ENCODE measurements around the gene CDH4.

CDH4 gene

DNA sequence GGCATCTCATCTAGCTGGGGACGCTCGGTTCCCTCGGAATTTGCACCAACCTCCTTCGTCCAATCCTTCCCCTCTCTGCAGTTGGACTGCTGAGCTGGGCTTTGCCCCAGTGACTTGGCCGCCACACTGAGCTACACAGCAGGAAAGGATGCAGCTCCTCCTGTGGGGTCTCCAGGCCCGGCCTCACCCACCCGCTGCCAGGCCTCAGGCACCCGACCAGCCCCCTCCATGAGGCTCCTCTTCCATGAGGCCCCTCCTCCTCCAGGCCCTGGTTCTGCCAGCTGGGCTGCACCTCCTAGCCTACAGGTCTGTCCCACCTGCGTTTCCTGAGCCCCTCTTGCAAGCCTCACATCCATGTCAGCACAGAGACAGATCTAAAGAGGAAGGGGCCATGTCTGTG, 443.7 kb downstream of the CDH4 start:
- Histone ChIP-seq H3K4me3 (no peak overlapping the region), H3K27ac (no peak overlapping the region)

DNA sequence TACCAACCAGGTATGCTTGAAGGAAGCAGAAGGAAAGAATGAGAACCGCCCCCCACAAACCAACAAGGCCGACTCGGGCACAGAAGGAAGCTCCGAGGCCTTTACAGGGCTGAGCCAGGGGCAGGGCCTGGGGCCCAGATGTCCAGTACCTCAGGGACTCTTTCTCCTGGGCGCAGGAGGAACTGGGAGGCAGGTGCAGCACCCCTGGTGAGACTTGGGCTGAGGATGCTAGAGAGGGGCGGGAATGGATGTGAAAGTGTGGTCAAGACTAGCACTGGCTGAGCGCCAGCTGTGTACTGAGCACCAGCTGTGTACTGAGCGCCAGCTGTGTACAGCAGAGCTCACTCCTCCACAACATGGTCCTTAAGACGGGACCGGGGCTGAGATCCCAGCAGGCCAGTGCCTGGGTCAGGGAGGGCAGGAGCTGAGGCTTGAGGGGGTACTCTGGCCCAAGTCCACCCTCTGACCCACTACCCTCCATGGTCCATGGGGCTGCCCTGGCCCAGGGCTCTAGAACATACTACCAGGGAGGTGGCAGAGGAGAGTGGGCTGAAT, 444.2 kb downstream of the CDH4 start:
- no peak overlapping the region for H3K4me3 ChIP-seq
- H3K27ac ChIP-seq = no peak overlapping the region

DNA sequence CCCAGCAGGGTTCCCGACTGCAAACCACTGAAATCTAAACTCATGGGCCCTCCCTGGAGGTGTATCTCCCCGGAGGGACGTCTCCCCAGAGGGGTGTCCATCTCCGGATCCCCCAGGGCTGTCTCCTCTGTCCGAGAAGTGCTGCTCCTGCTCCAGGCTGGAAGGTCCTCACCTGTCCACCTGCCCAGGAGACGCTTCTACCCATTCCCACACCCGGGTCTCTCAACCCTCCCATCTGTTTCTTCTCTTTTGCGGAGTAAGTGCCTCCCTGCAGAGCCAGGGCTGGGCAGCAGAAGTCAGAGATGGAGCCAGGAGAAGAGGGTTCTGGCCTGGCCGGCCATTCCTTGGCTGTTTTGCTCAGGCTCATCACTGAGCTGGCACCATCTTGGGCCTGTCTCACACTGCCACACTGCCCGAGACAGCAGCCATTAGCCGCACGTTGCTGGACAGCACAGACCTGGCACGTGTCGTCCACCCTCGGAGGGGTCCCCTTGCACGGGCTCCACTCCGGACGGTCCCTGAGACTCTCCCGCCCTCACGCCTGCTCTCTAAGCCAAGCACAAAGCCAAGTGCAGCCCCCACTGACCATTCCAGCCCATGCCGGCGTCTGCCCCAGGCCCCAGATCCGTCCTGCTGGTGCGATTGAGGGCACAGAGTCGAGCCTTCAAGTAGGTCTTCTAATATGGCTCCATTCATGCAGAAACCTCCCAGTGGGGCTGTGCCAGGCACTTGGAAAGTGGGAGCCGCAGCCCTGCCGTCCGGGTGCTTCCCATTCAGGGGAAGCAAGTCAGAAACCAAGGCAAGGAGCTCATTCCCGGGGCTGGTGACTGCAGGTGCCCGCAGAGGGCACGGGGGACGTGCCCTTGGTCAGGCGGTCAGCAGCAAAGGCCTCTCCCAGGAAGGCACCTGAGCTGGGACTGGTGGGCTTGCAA, 445.9 kb downstream of the CDH4 start:
- no peak overlapping the region for H3K4me3 ChIP-seq
- no peak overlapping the region for H3K27ac ChIP-seq

DNA sequence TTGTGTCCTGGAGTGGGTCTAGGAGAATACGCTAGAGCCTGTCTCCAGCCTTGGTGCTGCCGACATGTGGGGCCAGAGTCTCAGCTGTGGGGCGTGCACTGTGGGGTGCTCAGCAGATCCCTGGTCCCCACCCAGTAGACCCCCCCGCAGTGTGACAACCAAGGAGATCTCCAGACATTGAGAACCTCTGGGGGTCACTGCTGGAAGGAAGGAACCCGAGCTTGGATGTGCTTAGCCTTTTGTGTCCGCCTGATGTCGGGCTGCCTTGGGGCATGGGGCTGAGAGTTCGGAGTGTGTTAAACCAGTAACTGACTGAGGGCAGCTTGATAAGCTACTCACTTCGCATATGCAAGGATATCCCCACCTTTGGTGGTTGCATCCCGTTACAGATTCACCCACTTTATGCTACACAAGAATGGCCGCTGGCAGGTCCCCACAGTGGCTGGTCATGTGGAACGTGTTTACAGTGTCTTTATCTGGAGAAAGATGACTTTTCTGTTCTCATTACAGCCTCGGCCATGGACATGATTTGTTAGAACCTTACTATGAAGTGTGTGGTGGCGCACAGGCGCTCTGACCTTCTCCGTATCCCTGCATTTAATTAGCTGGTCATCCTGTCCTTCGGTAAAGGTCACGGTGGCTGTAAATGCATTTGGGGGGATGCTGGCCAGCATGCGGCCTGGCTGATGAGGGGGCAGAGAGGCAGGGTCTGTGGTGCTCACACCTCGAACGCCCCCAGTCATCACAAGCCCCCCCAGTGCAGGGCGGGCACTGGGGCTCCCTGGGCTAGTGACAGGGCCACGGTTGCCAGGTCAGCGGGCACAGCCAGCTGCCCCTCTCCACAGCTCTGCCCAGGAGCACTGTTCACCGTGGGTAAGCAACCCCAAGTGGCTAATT, 446.8 kb downstream of the CDH4 start:
- H3K27ac ChIP-seq = no peak overlapping the region
- H3K4me3 ChIP-seq = no peak overlapping the region

DNA sequence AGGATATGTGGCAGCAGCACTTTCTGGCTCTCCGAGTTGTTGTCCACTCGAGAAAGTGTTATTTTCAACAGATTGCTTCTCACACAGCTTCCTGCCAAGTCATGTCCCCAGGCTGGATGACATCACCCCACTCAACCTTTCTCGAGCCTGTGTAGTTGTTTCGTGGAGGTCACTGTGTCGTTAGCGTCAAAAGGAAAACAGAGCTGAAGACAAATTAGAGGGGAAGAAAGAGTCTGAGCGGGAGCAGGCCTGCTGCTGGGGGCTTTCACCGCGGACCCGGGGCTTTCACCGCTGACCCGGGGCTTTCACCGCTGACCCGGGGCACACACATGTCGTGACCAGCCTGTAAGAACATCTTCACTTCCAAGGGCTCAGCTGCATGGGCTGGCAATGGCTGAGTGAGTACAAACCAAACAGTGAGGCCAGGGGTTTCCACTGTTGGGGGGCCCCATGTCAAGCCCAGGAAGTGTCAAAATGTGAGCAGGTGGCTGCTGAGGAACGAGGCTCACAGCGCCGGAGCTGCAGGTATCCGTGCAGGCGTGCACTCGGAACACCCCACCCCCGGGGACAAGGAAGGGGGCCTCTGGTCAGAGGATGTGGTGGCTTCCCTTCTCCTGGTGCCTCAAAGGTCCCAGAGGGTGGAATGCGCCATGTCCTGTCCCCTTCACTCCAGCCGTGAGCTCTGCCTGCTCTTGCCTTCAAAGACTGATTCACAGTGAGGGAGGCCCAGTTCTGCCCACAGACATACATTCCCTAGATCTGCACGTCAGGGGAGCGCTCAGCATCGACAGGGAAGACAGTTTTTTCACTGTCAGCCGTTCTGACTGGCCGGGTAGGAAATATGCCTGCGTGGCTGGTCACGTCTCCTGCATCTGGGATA, 447.7 kb downstream of the CDH4 start:
- Histone ChIP-seq H3K27ac (no peak overlapping the region), H3K4me3 (no peak overlapping the region)

DNA sequence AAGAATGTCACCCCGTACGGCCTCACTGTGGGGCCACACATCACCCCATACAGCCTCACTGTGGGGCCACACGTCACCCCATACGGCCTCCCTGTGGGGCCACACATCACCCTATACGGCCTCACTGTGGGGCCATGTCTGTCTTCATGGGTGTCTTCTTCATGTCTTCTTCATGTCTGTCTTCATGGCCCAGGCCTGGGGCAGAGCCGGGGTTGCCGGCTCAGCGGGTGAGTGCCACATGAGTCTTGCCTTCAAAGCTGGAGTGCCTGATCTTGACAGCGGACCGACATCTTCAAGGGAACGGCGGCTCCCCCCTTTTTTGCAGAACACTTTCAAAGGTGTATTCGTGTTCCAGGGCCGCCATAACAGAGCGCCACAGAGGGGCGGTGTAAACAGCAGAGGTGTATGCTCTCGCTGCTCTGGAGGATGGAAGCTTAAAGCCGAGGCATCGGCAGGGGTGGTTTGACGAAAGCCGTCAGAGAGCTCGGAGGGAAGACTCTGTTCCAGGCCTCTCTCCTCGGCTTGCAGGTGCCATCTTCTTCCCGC, 448.6 kb downstream of the CDH4 start:
- Histone ChIP-seq H3K4me3 (no peak overlapping the region), H3K27ac (no peak overlapping the region)

DNA sequence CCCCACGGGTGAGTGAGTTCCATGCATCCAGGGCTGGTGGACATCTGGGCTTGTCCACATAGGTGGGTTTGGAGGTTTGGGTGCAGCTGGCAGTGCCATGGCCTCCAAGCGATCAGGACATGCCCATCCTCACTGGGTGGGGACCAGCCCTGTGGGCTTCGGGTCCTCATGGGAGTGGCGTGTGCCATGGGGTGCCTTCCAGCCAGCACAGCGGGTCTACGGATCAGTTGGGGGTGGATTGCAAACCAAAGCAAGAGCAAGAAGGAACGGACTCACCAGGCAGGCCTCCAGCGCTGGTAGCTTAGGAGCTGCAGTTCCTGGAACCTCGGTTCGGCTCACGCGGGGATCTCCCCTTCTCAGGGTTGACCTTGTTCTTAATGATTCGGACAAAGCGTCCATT, 449.3 kb downstream of the CDH4 start:
- Histone ChIP-seq H3K4me3 (no peak overlapping the region), H3K27ac (no peak overlapping the region)

DNA sequence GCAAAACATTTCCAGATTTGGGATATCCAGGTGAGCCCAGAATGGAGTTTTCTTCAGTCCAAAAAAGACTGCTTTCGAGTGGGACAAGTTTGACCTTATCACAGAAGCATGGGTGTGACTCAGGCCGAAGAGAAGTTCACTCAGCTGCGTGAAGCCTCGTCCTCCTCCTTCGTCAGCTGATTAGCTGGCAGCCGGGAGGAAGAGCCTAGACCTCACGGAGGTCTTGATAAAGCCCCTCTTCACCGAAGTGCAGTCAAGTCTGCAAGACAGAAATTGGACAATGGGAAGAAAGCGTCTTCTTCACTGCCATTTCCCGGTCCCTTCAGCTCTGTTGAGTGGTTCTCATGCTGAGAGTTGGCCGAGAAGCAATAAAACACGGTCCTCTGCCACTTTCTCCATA, 449.7 kb downstream of the CDH4 start:
- H3K27ac ChIP-seq = no peak overlapping the region
- no peak overlapping the region for H3K4me3 ChIP-seq

DNA sequence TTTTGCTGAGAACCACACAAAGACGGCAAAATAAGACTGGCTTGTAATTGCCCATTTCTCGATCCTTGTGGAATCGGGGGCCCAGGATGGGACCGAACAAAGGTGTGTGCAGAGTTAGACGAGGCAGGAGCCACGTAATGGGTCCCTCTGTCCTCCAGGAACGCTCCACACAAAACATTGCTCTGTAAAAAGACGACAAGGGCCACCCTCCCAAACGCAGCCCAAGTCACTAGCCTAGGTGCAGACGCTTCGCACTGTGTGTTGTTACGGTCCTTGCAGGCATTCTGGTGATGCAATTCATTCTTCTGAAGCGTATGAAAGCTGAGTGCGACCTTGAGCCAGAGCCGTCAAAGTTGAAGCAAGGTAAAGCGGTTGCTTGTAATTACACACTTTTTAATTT, 450.2 kb downstream of the CDH4 start:
- H3K4me3 ChIP-seq = no peak overlapping the region
- no peak overlapping the region for H3K27ac ChIP-seq

DNA sequence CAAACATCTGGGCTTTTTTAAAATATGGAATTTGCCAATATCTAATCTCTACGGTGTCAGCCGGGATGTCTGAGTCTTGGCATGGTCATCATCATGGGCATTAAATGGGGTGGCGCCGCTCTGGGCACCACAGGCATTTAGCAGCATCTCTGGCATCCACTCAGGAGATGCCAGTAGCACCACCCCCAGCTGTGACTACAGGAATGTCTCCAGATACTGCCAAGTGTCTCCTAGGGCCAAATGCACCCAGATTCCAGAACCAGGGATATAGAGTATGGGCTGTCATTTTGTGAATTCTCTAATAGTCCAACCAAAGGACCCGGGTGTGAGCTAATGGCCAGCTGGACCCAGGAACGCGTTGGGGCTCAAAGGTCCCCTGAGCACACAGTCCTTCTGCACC, 452.6 kb downstream of the CDH4 start:
- no peak overlapping the region for H3K27ac ChIP-seq

DNA sequence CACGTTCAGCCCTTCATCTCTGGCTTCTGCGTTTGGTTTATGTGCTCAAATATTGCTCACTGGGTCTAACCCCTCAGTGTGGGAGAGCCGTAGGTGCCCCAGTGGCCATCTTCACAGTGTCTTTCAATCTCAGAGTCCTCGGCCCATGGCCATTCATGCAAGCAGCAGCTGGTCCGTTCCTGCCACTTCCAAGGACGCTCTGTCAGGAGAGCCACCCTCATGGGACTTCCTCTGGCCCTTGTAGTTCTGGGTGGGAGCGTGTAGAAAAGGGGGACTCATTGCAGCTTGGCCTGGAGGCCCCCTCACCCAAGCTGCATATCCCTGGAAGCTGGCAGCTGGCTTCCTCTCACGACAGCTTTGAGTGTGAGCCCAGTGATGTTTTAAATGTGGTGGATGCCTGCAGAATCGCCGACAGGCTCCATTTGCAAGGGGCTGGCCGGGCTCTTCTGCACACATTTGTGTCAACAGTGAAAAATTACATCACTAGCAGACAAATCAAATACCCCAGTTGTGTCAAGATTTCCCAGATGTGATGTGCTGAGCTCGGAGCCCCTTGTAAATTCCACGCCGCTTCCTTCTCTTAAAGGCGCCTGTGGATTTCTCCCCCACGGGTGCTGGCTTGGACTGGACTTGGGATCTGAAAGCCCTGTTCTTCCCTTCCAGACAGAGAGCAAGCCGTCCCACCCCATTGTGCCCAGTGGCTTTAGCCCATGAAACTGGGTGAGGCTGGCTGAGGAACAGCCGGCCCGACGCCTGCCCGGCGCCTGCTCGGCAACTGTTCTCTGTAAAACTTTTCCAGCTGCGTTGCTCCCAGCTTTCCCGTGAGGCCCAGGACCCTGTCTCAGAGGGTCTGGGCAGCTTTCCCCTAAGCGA, 453.6 kb downstream of the CDH4 start:
- H3K4me3 ChIP-seq = no peak overlapping the region
- no peak overlapping the region for H3K27ac ChIP-seq

More for the DNA sequence above, 452.6 kb downstream of the CDH4 start:
- no peak overlapping the region for H3K4me3 ChIP-seq

DNA sequence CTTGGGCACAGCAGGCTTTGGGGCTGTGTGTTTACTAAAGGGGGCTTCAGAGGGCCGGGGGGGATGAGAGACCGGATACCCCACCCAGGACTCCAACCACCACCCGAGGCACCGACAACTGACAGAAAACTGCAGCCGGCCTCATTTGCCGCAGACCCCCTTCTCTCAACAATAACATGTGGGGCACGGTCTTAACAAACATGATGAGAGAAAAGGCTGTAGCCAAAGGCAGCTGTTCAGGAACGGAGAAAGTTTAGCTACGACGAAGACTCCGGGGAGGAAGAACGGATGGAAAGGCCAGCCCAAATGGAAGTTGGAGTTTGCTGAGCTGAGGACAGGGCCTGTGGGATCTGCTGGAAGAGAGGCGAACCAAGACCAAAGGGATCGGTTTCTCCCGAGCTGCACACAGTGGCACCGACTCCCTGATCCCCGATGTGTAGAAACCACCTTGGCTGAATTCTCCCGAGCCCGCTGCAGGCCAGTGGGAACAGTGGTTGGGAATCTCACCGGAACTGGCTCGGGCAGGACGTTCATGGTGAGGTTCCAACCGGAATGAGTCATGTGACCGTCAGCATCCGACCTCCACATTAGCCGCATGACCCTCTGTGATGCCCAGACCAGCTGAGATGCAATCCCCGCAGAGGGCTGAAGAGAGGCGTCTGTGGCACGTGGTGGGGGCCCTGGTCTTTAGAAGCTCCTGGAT, 454.3 kb downstream of the CDH4 start:
- H3K4me3 ChIP-seq = no peak overlapping the region

DNA sequence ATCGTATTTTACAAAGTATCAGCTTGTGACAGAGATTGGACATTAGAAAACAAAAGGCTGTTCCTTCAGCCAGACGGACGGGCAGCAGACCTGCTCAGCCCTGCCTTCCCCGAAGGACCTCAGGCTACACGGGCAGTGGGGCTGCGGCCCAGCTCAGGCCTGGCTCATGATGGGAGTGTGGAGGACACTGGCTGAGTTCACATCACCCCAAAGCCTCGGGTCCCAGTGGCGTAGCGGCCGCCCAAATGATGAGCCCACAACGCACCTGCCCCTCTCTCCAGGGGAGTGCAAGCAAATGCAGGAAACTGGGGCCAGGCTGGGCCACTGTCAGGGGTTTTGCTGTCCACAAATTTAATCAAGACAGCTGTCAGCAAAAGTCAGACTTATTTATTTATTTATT, 456.8 kb downstream of the CDH4 start:
- Histone ChIP-seq H3K4me3 (no peak overlapping the region), H3K27ac (no peak overlapping the region)

More for the DNA sequence above, 454.3 kb downstream of the CDH4 start:
- no peak overlapping the region for H3K27ac ChIP-seq

DNA sequence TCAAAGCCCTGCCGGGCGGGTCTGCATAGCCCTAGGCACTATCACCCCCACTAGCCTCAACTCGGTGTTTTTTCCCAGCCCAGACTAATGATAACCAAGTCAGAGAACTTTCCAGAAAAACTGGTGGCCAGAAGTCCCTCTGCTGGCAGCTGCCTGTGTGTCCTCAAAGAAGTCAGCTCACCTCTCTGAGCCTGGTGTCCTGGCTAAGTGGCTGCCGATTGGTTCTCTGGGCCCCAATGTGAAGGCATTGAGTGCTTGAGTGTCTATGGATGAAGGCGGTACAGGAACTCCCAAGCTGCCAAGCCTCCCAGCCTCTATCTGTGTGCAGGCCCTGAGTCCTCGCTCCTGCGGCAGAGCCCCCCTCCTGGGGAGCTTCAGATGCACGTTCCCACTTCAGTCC, 458.0 kb downstream of the CDH4 start:
- H3K4me3 ChIP-seq = no peak overlapping the region
- H3K27ac ChIP-seq = no peak overlapping the region

DNA sequence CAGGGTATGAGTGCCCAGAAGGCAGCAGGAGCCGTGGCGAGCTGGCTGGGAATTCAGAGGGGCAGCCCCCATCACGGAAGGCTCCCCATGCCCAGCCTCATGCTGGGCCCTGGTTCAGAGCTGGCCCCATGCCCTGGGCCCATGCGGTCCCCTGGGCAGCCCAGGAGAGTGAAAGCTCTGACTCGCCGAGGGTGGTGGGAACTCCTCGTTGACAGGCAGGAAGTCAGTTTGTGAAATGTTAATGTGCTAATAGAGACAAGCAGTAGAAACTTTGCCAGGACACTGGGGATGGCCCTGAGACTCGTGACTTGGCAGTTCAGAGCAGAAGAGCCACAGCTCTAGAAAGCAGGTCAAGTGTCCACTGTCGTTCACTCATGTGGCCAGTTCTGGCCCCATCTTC, 460.6 kb downstream of the CDH4 start:
- Histone ChIP-seq H3K4me3 (no peak overlapping the region), H3K27ac (no peak overlapping the region)

DNA sequence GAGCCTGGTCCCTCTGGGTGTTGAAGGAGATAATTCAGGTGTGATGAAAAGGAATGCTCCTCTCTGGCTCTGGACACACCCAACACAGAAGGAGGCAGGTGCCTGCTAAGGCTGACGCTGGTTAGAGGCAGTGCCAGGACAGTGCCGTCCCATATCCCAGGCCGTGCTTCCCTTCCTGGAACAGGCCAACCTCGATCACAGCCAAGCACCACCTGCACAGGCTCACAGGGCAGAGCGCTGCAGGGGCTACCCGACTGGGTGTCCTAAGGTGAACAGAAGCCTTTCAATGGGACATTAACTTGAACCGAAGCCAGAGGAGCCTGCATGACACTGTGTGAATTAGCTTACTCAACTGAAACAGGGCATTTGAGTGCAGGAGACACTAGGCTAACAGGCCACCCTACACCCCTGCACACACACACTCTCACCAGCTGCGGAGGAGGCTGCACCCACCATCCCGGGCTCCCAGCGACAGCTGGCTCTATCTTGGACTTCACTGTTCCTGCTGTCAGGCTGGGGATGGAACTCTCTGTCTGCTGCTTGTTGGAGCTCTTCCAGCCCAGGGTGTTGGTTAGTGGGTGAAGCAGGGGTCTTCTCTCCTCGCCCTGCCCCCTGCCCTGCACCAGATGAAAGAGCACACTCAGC, 466.4 kb downstream of the CDH4 start:
- H3K27ac ChIP-seq = no peak overlapping the region
- H3K4me3 ChIP-seq = no peak overlapping the region

DNA sequence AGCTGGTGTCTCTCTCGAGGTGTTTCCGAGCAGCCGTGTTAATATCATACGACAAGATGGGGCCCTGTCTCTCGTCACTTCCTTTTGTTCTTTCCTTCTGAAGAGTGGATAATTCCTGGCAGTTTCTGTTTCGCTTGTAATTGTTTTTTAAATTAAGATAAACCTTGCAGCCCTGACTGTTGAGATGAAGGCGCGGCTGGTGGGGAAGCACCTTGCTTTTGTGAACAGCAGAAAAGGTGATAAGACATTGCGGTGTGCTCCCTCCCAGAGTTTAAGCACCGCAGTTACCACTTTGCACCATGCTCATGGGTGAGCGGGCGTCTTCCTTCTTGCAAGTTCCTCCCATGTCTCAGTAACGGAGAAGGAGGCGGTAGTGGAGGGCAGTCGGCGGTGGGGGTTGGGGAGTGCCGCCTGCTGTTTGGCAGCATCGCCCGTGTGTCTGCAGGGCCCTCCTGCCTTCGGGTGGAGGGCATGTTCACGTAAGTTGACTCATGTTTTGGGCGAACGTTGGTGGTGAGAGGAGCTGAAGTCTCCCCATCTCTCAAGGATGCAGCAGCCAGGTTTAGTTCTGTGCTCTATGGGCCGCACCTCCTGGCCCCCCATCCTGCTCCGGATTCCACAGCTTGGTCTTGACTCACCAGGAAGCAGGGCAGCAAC, 467.8 kb downstream of the CDH4 start:
- H3K27ac ChIP-seq = peak overlapping the region in 4 of 21 experiments; percentile 5 to 51 (median 38)
- H3K4me3 ChIP-seq = peak overlapping the region in 2 of 7 experiments; percentile 8 to 10
